Measurements from ENCODE around the gene TARM1.

The TARM1 gene

DNA sequence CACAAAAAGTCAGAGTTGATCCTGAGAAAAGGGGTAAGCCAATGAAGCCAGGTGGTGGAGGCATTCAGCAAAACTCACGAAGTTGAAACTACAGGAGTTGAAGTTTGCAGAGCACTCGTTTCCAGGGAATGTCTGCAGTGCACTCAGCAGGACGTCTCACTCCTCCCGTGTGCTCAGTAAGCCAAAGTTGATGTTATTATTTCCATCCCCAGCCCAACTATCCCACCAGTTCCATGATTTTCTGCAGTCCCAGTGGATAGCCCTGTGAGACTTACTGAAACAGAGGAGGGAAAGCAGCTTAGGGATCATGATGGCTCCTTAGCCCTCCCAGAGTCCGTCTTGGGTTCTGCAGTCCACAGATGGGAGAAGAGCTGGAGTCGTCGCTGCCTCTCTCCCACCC, at the start of gene TARM1:
TSS of gene TARM1 (minus strand) at position 334 of the 400 bp plus-strand sequence. CDS start at position 309, 25 bp downstream.
- DNase-seq (ENCODE audit: low read depth in 2 of 2, low spot score in 1 of 2) = no peak

DNA sequence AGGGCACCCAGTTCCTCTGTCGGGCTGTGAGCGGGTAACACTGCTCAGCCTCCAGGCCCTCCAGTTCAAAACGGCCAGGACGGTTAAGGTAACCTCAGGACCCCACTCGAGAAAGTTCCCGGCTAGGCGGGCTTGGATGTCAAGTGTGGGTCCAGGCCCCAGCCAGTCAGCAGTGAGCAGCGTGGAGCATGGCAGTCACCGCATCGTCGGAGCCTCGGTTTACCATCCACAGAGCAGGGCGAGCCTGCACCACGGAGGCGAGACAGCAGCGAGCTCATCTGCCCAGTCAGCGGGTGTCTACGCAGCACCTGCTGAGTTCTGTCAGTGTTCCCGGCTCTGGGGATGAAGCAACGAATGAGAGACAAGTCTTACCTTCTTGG, 48.4 kb upstream of the TARM1 start:
- no peak for DNase-seq (ENCODE audit: low read depth in 2 of 2, low spot score in 1 of 2)

DNA sequence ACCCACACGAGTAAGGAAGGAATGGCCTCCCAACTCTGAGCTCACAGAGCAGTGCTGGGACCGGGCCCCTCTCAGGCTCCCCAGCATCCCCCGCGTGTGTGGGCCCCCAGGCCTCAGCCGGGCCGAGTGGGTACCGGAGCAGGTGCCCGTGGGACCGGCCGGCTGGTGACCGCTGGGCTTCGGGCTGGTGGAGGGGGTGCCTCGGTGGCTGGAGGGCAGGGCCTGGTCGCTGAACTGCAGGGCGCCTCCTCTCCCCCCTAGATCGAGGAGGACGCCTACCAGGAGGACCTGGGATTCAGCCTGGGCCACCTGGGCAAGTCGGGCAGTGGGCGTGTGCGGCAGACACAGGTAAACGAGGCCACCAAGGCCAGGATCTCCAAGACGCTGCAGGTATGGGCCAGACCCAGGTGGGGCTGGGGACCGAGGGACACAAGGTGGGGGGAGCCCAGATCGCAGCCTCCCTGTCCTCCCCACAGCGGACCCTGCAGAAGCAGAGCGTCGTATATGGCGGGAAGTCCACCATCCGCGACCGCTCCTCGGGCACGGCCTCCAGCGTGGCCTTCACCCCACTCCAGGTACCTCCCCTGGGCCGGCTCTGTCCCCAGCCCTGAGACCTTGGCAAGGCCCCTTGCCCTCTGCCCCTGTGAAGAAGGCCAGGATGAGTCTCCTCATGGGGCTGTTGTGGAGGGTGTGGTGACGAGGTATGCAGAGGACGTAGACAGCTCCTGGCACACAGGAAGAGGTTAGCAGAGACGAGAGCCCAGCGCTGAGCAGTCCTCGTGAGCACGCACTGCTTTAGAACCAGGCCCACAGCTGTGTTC, 47.8 kb upstream of the TARM1 start:
- no peak for DNase-seq (ENCODE audit: low read depth in 2 of 2, low spot score in 1 of 2)

DNA sequence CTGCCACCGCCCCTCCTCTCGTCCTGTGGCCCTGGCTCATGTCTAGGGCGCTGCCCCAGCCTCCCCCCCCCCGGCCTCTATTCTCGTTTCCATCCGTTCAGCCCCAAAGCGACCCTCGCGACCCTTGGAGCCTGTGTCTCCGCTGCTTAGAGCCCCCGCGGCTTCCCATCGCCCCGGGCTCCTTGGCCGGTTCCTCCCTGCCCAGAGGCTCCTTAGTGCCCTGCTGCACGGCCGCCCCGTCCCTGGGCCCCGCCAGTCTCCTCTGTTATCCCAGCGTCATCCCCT, 47.2 kb upstream of the TARM1 start:
- no peak for DNase-seq (ENCODE audit: low read depth in 2 of 2, low spot score in 1 of 2)

DNA sequence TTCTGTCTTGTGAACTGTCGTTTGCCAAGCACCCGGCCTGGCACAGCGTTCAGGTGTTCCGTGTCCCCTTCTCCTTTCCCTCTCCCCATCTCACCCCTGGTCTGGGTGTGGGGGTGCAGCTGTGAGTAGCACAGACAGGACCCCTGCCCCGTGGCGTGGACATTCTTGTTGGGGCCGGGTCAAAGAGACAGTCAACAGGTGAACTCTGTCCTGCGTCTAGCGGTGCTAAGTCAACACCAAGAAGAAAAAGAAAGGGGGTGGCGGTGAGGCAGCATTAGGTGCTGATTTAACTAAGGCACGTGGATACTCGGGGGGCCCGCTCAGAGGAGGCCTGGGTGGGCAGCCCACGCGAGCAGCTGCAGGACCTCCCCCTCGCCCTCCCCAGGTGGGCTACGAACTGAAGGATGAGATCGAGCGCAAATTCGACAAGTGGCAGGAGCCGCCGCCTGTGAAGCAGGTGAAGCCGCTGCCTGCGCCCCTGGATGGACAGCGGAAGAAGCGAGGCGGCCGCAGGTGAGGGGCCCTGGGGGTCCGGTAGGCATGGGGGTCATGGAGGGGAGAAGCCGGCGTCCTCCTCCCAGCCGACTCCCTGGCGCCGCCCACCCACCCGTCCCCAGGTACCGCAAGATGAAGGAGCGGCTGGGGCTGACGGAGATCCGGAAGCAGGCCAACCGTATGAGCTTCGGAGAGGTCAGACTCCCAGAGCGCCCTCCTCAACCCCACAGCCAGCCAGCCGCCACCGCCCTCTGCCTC, 46.7 kb upstream of the TARM1 start:
- no peak for DNase-seq (ENCODE audit: low read depth in 2 of 2, low spot score in 1 of 2)

DNA sequence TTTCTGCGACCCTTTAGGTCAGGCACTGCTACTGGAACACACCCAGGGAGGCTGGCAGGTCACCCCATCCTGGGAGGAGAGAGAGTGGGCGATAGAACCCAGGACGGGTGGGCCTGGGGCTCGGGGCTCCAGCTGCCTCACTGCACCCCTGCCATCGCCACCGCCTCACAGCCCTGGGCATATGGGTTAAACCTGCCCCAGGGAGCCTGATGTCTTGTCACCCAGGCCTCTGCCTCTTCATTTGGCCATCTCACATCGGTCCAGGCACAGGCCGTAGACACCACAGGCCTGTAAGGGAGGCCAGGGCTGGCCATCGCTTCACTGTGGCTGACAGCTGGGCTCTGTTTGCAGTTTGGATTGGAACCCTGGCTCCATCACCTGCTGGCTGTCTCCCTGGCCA, 44.5 kb upstream of the TARM1 start:
- no peak for DNase-seq (ENCODE audit: low read depth in 2 of 2, low spot score in 1 of 2)

DNA sequence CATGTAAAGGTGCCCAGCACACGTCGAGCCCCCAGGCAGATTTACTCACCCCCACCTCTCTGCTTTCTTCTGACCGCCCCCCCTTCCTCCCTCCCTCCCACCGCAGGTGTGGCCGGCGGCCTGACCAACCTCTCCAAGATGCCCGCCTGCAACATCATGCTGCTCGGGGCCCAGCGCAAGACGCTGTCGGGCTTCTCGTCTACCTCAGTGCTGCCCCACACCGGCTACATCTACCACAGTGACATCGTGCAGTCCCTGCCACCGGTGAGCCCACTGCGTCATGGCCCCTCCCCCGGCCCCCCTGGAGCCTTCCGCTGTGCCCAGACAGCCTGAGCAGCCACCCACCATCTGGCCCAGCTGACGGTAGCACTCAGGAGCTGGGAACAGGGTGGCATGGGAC, 43.2 kb upstream of the TARM1 start:
- no peak for DNase-seq (ENCODE audit: low read depth in 2 of 2, low spot score in 1 of 2)

DNA sequence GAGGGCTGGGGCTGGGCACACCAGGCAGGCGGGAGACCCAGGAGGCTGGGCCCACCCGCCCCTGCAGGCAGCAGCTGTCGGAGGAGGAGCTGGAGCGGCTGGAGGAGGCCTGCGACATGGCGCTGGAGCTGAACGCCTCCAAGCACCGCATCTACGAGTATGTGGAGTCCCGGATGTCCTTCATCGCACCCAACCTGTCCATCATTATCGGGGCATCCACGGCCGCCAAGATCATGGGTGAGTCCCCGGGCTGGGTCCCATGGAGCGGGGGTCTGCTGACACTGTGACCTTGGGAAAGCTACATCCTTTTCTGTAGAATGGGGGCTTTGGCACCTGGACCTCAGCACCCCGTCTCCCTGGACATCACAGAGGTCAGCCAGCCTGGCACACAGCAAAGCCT, 42.5 kb upstream of the TARM1 start:
- no peak for DNase-seq (ENCODE audit: low read depth in 2 of 2, low spot score in 1 of 2)

DNA sequence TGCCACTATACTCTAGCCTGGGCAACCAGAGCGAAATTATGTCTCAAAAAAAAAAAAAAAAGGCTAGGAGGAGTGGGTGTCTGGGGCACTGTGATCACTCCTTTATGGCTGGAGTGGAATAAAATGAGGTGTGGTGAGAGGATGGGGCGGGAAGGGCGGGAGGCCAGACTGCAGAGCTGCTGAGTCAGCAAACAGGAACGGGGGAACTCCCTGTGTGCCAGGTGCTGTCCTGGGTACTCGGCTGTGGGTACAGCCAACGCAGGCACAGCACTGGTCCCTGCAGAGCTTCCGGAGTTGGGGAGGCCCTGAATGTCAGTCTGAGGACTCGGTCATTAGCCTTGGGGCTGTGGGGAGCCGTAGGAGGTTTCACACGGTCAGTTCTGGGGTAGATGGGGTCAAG, 40.1 kb upstream of the TARM1 start:
- DNase-seq (ENCODE audit: low read depth in 2 of 2, low spot score in 1 of 2) = no peak

DNA sequence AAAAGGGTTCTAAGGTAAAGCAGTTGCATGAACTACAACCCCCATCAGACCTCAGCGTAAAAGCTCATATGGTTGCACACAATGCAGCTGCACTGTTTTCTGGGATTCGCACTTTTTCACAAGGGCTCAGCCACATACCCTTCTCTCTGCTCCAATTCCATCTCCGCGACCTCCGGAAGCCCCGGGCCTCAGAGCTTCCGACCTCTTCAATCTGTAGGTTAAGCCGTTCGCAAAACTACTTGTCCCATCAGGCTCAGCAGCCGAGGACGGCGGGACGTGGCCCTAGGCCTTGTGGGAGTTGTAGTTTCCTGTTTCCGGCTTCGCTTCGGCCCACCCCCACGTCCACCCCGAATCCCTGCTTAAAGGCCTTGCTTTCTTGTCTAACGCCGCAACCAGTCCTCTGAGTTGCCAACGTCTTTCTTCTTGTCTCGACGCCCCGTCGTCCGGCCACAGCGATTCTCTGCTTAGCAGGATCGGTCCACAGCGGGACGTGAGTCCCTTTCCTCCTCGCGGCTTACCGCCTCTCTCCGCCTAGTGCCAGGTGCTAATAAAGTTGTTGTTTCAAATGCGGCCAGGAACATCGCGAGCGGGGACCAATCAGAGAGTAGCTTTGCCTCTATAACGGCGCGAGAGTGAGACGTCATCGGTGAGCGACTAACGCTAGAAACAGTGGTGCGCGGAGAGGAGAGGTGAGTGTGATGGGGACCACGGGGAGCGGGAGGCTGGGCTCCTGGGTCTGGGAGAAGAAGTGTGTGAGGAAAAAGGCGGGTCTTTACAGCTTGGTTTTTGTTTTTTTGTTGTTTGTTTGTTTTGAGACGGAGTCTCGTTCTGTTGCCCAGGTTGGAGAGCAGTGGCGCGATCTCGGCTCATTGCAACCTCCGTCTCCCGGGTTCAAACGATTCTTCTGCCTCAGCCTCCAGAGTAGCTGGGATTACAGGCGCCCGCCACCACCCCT, 34.2 kb upstream of the TARM1 start, which contains the start of the genes PRPF31 and TFPT:
TSS of gene PRPF31 (plus strand) at position 646 of the 955 bp plus-strand sequence. CDS start 2,525 bp downstream, outside the sequence.
TSS of gene TFPT (minus strand) at position 549 of the 955 bp plus-strand sequence. CDS start at position 161, 388 bp downstream.
- DNase-seq (ENCODE audit: low read depth in 2 of 2, low spot score in 1 of 2) = peak; percentile 93 to 99

DNA sequence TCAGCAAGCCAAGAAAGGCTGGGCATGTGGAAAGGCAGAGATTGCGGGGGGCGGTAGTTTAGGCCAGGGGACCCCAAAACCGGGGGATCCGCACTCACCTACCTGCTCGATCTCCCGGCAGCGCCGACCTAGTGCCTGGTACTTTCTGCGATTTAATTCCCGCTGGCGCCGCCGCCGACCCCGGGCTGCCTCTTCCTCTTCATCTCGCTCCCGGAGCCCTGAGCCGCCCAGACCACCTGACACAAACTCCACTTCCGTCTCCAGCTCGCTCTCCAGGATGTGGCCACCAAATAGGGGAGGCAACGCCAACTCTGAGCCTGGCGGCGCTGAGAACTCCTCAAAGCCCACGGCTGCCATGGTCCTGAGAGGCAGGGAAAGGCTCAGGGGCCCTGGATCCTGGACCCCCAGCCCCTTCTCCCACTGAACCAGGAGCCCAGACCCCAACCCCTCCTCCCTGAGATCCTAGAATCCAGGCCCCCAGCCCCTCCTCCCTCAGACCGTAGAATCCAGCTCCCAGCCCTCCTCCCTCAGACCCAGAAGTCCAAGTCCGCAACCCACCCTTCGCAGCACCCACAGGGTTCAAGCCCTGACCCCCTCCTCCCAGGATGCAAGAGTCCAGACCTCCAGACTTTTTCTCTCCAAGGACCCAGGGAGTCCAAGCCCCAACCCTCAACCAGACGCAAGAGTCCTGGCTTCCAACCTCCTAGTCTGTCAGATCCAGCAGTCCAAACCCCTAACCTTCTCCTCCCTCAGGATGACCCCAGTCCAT, 33.4 kb upstream of the TARM1 start:
- no peak for DNase-seq (ENCODE audit: low read depth in 2 of 2, low spot score in 1 of 2)

DNA sequence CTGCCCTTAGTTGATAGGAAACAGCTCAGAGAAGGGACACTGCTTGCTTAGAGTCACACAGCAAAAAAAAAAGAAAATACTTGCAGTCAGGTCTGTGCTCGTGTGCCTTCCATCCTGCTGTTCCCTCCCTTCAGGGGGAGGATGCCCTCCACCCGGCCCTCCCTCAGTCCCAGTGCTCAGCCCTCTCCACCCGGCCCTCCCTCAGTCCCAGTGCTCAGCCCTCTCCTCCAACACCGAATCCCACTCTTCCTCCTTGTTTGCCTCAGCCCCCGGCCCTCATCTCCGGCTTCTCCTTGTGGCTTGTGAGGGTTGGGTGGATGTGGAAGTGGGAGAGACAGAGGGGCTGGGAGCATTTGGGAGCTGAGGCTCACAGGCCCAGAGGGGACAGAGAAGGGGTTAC, 28.5 kb upstream of the TARM1 start:
- no peak for DNase-seq (ENCODE audit: low read depth in 2 of 2, low spot score in 1 of 2)

DNA sequence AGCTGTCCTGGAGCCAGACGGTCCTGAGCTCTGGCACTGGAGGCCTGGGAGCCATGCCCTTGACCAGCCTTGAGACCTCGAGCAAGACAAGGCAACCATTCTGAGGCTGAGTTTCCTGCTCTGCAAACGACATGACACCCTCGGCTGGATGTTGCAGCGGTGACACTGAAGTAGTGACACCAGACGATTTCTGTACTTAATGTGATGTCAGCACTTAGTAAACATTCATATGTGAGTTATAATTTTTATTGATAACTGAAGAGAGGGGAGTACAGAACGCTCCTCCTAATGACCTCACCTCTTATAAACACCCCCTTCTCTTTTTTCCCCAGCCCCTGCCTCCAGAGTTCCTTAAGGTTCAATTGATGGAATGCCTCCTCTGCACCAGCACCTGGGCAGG, 27.3 kb upstream of the TARM1 start:
- DNase-seq (ENCODE audit: low read depth in 2 of 2, low spot score in 1 of 2) = no peak

DNA sequence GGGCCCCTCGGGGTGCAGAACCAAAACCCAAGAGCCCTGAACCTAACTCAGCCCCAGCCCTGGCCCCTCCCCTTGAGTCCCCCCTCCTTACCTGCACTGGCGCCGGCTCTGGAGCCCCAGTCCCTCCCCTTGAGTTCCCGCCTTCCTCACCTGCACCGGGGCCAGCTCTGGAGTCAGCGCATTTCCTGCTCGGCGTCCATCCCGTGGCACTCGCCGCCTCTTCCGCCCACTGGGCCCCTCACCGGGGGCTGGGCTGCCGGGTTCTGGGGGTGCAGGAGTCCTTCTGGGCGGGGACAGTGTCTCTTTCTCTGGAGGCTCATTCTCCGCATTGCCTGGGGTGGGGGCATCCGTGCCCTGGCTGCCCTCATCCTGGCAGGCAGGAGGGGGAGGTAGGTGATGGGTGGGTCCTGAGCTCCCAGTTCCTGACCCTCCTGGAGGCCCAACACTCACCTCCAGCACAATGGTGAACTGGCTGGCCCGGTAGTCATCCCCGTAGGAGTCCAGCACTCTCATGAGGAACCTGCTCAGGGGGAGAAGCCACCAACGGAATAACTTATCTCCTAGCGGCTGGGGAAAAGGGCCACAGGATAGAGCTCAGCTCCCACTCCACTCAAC, 26.8 kb upstream of the TARM1 start:
- DNase-seq (ENCODE audit: low read depth in 2 of 2, low spot score in 1 of 2) = no peak

DNA sequence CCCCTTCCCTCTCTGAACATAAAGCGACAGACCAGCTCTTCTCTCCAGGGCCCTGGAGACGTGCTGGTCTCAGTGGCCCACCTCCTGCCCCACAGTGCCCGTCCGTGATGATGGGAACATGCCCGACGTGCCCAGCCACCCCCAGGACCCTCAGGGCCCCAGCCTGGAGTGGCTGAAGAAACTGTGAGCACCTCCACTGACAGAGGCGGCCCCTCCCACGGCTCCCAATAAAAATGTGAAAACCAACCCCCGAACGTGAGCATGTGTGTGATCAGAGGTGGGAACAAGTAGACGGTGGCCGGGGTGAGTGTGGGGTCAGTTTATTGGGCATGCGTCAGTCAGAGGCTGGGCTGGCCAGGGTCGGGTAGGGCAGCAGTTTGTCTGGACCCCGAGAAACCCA, 25.6 kb upstream of the TARM1 start:
- no peak for DNase-seq (ENCODE audit: low read depth in 2 of 2, low spot score in 1 of 2)

DNA sequence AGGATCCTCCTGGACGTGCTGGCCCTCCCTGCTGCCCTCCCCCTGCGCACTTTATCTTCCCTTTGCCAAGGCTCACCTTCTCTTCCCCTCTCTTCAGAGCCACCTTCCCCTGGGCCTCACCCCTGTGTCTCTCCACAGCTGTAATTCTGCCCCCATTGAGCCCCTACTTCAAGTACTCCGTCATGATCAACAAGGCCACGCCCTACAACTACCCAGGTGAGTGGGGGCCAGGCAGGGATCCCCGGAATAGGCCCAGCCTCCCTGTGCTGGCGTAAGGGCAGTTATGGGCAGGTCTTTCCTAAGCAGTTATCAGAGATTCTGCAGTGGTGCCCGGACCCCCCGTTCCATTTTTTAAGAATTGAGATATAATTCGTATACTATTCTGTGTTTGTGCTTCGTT, 24.6 kb upstream of the TARM1 start:
- no peak for DNase-seq (ENCODE audit: low read depth in 2 of 2, low spot score in 1 of 2)

DNA sequence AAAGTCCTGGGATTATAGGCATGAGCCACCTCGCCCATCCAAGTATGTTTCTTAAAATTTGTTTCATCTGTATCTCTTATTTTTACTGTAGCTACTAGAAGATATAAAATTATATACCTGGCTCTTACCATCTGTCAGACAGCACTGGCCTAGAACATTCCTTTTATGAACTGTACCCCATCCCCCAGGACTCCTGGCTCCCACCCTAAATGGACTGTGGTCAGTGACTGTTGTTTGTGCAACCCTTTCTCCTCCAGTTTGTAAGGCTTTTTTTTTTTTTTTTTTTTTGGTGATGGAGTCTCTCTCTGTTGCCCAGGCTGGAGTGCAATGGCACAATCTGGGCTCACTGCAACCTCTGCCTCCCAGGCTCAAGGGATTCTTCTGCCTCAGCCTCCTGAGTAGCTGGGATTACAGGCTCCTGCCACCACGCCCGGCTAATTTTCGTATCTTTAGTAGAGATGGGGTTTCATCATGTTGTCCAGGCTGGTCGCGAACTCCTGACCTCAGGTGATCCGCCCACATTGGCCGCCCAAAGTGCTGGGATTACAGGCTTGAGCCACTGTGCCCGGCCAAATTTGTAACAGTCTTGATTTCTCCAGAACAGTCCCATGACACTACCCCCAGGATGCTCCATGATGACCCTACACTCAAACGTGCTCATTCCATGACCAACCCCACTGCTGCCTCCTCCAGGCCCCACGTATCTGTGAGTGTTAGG, 24.0 kb upstream of the TARM1 start:
- DNase-seq (ENCODE audit: low read depth in 2 of 2, low spot score in 1 of 2) = no peak

DNA sequence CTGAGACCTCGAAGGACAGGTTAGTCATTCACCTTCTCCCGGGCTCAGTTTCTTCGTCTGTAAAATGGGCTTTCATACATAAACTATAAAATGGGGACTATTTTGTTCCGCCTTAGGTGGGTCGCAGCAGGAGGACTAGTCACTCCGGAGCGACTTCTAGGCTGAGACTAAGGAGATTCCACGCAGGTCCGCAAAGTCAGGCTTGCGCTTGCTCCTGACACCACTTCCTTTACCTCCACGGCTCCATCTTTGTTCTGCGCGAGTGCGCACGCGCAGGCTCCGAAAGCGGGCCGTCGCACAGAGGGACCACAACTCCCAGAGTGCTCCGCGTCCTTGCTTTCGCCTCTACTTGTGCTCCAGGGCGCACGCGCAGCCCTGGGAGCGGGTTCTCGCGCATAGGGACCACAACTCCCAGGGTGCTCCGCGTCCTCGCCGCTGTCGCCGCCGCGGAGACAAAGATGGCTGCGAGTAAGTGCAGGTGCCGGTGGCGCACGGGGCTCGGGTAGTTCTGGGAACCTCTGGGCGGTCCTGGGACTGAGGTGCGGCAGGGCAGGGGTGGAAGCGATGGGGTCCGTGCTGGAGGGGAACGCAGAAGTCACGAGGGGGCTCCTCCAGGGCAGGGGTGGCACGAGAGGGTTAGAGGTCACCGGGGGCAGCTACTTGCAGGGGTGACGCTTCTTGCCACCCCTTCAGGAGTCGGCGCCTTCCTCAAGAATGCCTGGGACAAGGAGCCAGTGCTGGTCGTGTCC, 21.4 kb upstream of the TARM1 start, which contains the start of gene NDUFA3:
TSS of gene NDUFA3 (plus strand) at position 435 of the 749 bp plus-strand sequence. CDS start at position 459, 24 bp downstream.
- peak; percentile 91 to 97 for DNase-seq (ENCODE audit: low read depth in 2 of 2, low spot score in 1 of 2)

DNA sequence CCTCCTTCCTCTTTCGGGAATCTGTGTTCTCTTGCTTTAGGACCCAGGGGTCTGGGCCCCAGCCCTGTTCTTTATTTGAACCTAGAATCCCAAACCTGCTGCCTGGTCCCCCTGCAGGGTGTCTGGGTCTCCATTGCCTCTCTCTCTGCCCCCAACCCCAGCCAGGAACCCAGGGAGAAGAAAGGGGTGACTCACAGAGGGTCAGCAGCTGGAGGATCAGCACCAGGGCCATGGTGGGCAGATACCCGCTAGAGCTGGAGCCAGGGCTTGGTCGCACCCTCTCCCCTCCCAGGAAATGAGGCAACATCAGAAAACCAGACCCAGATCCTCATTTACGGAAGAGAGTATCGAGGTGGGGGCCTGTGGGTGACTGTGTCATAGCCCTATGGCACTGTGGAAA, 19.4 kb upstream of the TARM1 start, which contains the start of gene OSCAR:
TSS of gene OSCAR (minus strand) at position 243 of the 400 bp plus-strand sequence. CDS start at position 232, 11 bp downstream.
- DNase-seq (ENCODE audit: low read depth in 2 of 2, low spot score in 1 of 2) = no peak

Measured in stimulated activated CD8-positive, alpha-beta memory T cell treated with anti-CD3 and anti-CD28 coated beads, Interleukin-4, amount 100 ng/mL, for 4 hours (primary cell).